K562 (cell line): ENCODE measurements around the gene PPP1CC. TPM values are rescaled to one million over a fixed set of nuclear protein-coding genes. Genes with fewer than 3 reads are reported as not detected.

Source experiments
- ATAC-seq: fragments of 200-7000 bp; cut with Tn5 transposase; 3 replicates; pipeline ENCODE4 v1.9.1; 2020; ENCODE audit warnings: moderate library complexity
- BruUV-seq: library from RNA; stranded (reverse); fragments of 400-500 nt; replicated peaks from 2 replicates; lab custom pipeline; 2021; lab: Mats Ljungman, UMichigan
- CTCF ChIA-PET: fragments of 300-600 bp; formaldehyde crosslinking; extraction: SDS; loops from one replicate; lab custom pipeline; 2021; ENCODE audit warnings: low intra/inter-chr PET ratio; lab: Yijun Ruan, JAX
- POLR2A ChIA-PET: fragments of 300-600, 350-650 bp; sonication (Branson Sonifier 250); formaldehyde crosslinking; extraction: SDS; loops from one replicate; lab custom pipeline; 2021; ENCODE audit warnings: antibody characterized with exemption, inconsistent platforms; lab: Yijun Ruan, JAX
- DNase-seq, 4 experiments: peaks; one replicate each; pipeline versions ENCODE4 v3.0.0 to v3.0.0-alpha.2; 2011 to 2018; ENCODE audit warnings: low spot score in 3 of 4, mixed read lengths in 3 of 4; ENCODE audit errors: extremely low read depth in 1 of 4
- FAIRE-seq: peaks from 2 replicates; lab custom pipeline; 2011; peaks lifted over from hg19 to GRCh38; lab: Jason Lieb, UNC
- H2AFZ ChIP-seq: 2 replicates; pipeline ENCODE4 v1.6.0; 2011; ENCODE audit warnings: low read depth, low read length, control low read depth, inconsistent platforms
- H3K27ac ChIP-seq: fragments of 200-600 bp; 3 replicates; pipeline ENCODE4 v1.8.0; 2011; ENCODE audit warnings: low read depth, mild to moderate bottlenecking, control low read depth, inconsistent platforms, low read length, moderate library complexity, mixed read lengths; ENCODE audit errors: extremely low read depth
- H3K27me3 ChIP-seq, 2 experiments: fragments of 300-600 bp in 1 of 2; 2 replicates in 1 of 2; 3 replicates in 1 of 2; pipeline versions ENCODE4 v1.6.0 to v1.8.0; 2011; ENCODE audit warnings: inconsistent platforms in 2 of 2, low read length in 2 of 2, mild to moderate bottlenecking in 1 of 2, mixed read lengths in 1 of 2, moderate library complexity in 1 of 2; ENCODE audit not compliant: control insufficient read depth in 2 of 2, insufficient read depth in 2 of 2
- H3K36me3 ChIP-seq: fragments of 300-600 bp; 3 replicates; pipeline ENCODE4 v1.8.0; 2011; ENCODE audit warnings: mild to moderate bottlenecking, low read length, inconsistent platforms; ENCODE audit not compliant: control insufficient read depth, insufficient read depth
- H3K4me1 ChIP-seq, 2 experiments: fragments of 200-600 bp in 1 of 2; replicated peaks in 1 of 2; 2 replicates in 1 of 2; 3 replicates in 1 of 2; pipeline versions ENCODE4 v1.5.1 to v1.8.0; 2011; ENCODE audit warnings: inconsistent platforms in 2 of 2, low read length in 2 of 2, mild to moderate bottlenecking in 1 of 2, mixed read lengths in 1 of 2, moderate library complexity in 1 of 2; ENCODE audit not compliant: control insufficient read depth in 2 of 2, insufficient read depth in 2 of 2
- H3K4me2 ChIP-seq: 2 replicates; pipeline ENCODE4 v1.6.1; 2011; ENCODE audit warnings: low read length, control low read depth, inconsistent platforms, mixed read lengths; ENCODE audit not compliant: insufficient read depth
- H3K4me3 ChIP-seq: fragments of 200-600 bp; sonication (generic), shearing (Covaris generic); 2 replicates; pipeline ENCODE4 v1.5.1; 2016; ENCODE audit warnings: control low read depth, inconsistent platforms
- H3K79me2 ChIP-seq: fragments of 200-600 bp; 3 replicates; pipeline ENCODE4 v1.8.0; 2011; ENCODE audit warnings: low read length, inconsistent platforms; ENCODE audit not compliant: control insufficient read depth, insufficient read depth
- H3K9ac ChIP-seq, 2 experiments: 2 replicates each; pipeline versions ENCODE4 v1.6.0 to v1.6.1; 2011; ENCODE audit warnings: low read depth in 2 of 2, low read length in 2 of 2, control low read depth in 1 of 2, inconsistent platforms in 1 of 2, mild to moderate bottlenecking in 1 of 2, mixed read lengths in 1 of 2; ENCODE audit not compliant: insufficient read depth in 1 of 2
- H3K9me1 ChIP-seq: one replicate; pipeline ENCODE4 v1.6.0; 2011; ENCODE audit warnings: inconsistent platforms, mild to moderate bottlenecking, low read length, moderate library complexity; ENCODE audit not compliant: control insufficient read depth, insufficient read depth
- H3K9me3 ChIP-seq: replicated peaks from 2 replicates; pipeline ENCODE4 v1.5.1; 2011; ENCODE audit warnings: low read depth, low read length, inconsistent platforms; ENCODE audit not compliant: control insufficient read depth, insufficient read depth
- H4K20me1 ChIP-seq: replicated peaks from 2 replicates; pipeline ENCODE4 v1.6.1; 2011; ENCODE audit warnings: low read length, inconsistent platforms, mixed read lengths; ENCODE audit not compliant: control insufficient read depth, insufficient read depth
- CAMTA2 ChIP-seq: fragments of 250-450 bp; sonication (Bioruptor Pico); conservative IDR thresholded peaks from 2 replicates; pipeline ENCODE4 v1.5.1; 2022
- RREB1 ChIP-seq: fragments of 250-450 bp; sonication (Bioruptor Pico); IDR thresholded peaks from 2 replicates; pipeline ENCODE4 v1.4.0; 2020
- ZNF140 ChIP-seq: fragments of 250-450 bp; sonication (Bioruptor Pico); IDR thresholded peaks from 2 replicates; pipeline ENCODE4 v1.8.0; 2021; ENCODE audit warnings: moderate library complexity, mild to moderate bottlenecking, inconsistent platforms
- ZNF347 ChIP-seq: fragments of 450-650 bp; formaldehyde crosslinking; IDR thresholded peaks from 2 replicates; pipeline ENCODE4 v1.4.0; 2020; ENCODE audit warnings: low read depth, mild to moderate bottlenecking, moderate library complexity
- in situ Hi-C: fragments of 300-500 bp; cut with MboI; formaldehyde crosslinking; loops from 4 replicates; pipeline ENCODE4 v1.15.0; 2018; ENCODE audit warnings: inconsistent platforms, mixed read lengths
- intact Hi-C: fragments of 100-400 bp; cut with micrococcal nuclease; formaldehyde crosslinking; loops from 2 replicates; pipeline ENCODE4 v1.14.2; 2022
- polyA plus RNA-seq, 8 experiments: library from polyadenylated mRNA; depleted of rRNA in 4 of 8; stranded (reverse) in 5 of 8; unstranded in 3 of 8; fragments of >200 nt; fragmentation: Nextera tagmentation in 2 of 8; fragmentation: Illumina TruSeq in 1 of 8; extraction: Ambion mirVana in 2 of 8; extraction: Trizol in 1 of 8; gene quantifications; 2 replicates each; pipeline versions ENCODE4 v1.2.1 to v1.2.3, GENCODE V29; 2011 to 2014; ENCODE audit warnings: inconsistent platforms in 1 of 8, missing spikeins in 1 of 8
- total RNA-seq, 7 experiments: library from RNA; depleted of rRNA in 6 of 7; stranded (reverse); fragments of >200 nt in 6 of 7; fragmentation: Illumina TruSeq in 2 of 7; extraction: Trizol in 2 of 7; gene quantifications; 2 replicates each; pipeline versions ENCODE4 v1.2.1 to v1.2.3, GENCODE V29; 2011 to 2021; ENCODE audit warnings: low replicate concordance in 1 of 7

The PPP1CC gene
- total and polyA plus RNA-seq, 9 of the 15 experiments (the other 6 are each of a cell fraction or from before 2014, with no cell fraction given): 67.4 to 286 (median 195) TPM

DNA sequence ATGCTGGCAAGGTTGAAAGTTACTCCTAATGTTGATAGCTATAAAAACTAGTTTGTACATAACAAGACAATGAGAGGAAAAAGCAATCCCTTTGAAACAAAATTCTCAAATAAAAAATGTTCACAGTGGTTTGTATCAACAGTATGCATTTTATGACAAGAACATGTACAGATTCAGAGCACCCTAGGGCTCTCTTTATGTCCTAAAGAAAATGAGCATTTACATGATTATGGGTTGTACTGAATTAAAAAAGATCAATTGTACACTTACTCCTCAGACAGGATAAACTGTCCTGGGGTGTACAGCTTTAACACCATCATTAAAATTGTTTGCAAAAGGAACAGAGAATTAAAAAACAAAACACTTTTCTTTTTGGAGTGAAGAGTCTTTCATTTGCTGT lies 22.2 kb downstream of the PPP1CC start:
- no peak overlapping the region for H2AFZ ChIP-seq
- H3K4me3 ChIP-seq: no peak overlapping the region
- peaks cover 11% of the 10 kb centered on the region; the same call in 1 of the 3 replicates for H3K79me2 ChIP-seq
- FAIRE-seq (no peak), DNase-seq (no peak), ATAC-seq (no peak)
- CTCF ChIA-PET: no interaction called here
- H3K9me1 ChIP-seq: peaks cover 4% of the 10 kb centered on the region
- no peaks in the 10 kb centered on the region; the same call in 1 of the 2 replicates for H4K20me1 ChIP-seq
- no peak for TF ChIP-seq ZNF347
- no peak for TF ChIP-seq CAMTA2 (CRISPR knock-in tag)
- no peak for TF ChIP-seq ZNF140 (CRISPR knock-in tag)
- TF ChIP-seq RREB1: no peak
- no peaks in the 10 kb centered on the region for H3K9me3 ChIP-seq
- no peaks in the 10 kb centered on the region for H3K27me3 ChIP-seq
- POLR2A ChIA-PET: interaction anchor here (0.6 to 1.6 kb wide), 5 partner anchors 13 to 210 kb away, joined by 3 to 4 read pairs (median 4); no protein-coding TSS in a partner anchor
- peaks cover 83% of the 10 kb centered on the region for H3K36me3 ChIP-seq
- intact Hi-C loops (no loop called here), in situ Hi-C loops (loop anchor here (5.0 kb wide), 1 partner anchor 107 kb away; no protein-coding TSS in a partner anchor)
- no peak overlapping the region for H3K9ac ChIP-seq
- no peaks in the 10 kb centered on the region for H3K4me1 ChIP-seq
- BruUV-seq: no TSS peak
- no peak overlapping the region for H3K27ac ChIP-seq
- H3K4me2 ChIP-seq: no peak overlapping the region
